ENCODE results near the gene CCDC85B. TPM values are rescaled to one million over a fixed set of nuclear protein-coding genes. Genes with fewer than 3 reads are reported as not detected.
A peak's percentile ranks its signal among the peaks of the same experiment; 100 is the strongest.

Gene CCDC85B
- total and polyA plus RNA-seq, 2 of the 13 experiments (the other 11 are each of a cell fraction or from before 2014, with no cell fraction given): 8.2 to 19.5 TPM

DNA sequence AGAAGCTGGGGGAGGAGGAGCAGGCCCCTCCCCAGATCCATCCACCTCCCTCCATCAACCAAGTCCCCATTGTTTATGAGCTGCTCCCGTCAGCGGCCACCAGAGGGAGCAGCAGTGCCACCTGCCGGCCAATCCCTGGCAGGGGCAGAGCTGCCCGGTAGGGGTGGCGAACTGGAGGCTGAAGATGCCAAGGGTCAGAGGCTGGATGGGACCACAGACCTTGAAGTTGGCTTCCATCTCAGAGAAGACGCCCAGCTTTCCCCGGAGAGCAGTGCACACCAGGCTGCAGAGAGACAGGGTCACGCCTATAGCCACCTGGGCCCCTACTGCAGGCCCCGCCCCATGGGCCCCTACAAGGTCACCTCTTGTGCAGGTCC is 5.8 kb upstream of the CCDC85B start (continued):
- TF ChIP-seq HIVEP1 (CRISPR knock-in tag; IDR thresholded peaks at IDR 0.05) (no peak), GATAD1 (CRISPR knock-in tag; IDR thresholded peaks at IDR 0.05) (peak; percentile 36; the same call in 1 of the 2 replicates), ZMYM3 (CRISPR knock-in tag; IDR thresholded peaks at IDR 0.05) (0 out of 2 replicates have a peak, but pooled peaks have one; percentile 37), ZNF207 (IDR thresholded peaks at IDR 0.05; ENCODE audit: borderline replicate concordance) (no peak), ZNF12 (CRISPR knock-in tag; IDR thresholded peaks at IDR 0.05) (no peak)
- TF ChIP-seq, protein P1, sequence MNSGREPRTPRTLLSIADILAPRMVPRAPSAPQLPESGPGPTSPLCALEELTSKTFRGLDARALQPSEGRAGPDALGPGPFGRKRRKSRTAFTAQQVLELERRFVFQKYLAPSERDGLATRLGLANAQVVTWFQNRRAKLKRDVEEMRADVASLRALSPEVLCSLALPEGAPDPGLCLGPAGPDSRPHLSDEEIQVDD (CRISPR knock-in tag; IDR thresholded peaks at IDR 0.05; ENCODE audit: borderline replicate concordance): no peak
- TF ChIP-seq, protein P2, sequence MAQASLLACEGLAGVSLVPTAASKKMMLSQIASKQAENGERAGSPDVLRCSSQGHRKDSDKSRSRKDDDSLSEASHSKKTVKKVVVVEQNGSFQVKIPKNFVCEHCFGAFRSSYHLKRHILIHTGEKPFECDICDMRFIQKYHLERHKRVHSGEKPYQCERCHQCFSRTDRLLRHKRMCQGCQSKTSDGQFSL (CRISPR knock-in tag; IDR thresholded peaks at IDR 0.05): no peak
- TF ChIP-seq, protein P3, sequence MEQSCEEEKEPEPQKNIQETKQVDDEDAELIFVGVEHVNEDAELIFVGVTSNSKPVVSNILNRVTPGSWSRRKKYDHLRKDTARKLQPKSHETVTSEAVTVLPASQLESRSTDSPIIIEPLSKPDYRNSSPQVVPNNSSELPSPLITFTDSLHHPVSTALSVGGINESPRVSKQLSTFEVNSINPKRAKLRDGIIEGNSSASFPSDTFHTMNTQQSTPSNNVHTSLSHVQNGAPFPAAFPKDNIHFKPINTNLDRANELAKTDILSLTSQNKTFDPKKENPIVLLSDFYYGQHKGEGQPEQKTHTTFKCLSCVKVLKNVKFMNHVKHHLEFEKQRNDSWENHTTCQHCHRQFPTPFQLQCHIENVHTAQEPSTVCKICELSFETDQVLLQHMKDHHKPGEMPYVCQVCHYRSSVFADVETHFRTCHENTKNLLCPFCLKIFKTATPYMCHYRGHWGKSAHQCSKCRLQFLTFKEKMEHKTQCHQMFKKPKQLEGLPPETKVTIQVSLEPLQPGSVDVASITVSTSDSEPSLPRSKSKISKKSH (CRISPR knock-in tag; IDR thresholded peaks at IDR 0.05; ENCODE audit: borderline replicate concordance): no peak; the same call in 1 of the 2 replicates
- TF ChIP-seq, protein P4, sequence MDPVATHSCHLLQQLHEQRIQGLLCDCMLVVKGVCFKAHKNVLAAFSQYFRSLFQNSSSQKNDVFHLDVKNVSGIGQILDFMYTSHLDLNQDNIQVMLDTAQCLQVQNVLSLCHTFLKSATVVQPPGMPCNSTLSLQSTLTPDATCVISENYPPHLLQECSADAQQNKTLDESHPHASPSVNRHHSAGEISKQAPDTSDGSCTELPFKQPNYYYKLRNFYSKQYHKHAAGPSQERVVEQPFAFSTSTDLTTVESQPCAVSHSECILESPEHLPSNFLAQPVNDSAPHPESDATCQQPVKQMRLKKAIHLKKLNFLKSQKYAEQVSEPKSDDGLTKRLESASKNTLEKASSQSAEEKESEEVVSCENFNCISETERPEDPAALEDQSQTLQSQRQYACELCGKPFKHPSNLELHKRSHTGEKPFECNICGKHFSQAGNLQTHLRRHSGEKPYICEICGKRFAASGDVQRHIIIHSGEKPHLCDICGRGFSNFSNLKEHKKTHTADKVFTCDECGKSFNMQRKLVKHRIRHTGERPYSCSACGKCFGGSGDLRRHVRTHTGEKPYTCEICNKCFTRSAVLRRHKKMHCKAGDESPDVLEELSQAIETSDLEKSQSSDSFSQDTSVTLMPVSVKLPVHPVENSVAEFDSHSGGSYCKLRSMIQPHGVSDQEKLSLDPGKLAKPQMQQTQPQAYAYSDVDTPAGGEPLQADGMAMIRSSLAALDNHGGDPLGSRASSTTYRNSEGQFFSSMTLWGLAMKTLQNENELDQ (CRISPR knock-in tag; IDR thresholded peaks at IDR 0.05; ENCODE audit: borderline replicate concordance): no peak
- TF ChIP-seq, protein P5, sequence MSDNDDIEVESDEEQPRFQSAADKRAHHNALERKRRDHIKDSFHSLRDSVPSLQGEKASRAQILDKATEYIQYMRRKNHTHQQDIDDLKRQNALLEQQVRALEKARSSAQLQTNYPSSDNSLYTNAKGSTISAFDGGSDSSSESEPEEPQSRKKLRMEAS (IDR thresholded peaks at IDR 0.05): peak; percentile 44; the same call in 1 of the 2 replicates

Measured in HepG2 (cell line).